ENCODE results near the gene PCDHGA12. TPM values are rescaled to one million over a fixed set of nuclear protein-coding genes. Genes with fewer than 3 reads are reported as not detected.
A peak's percentile ranks its signal among the peaks of the same experiment; 100 is the strongest.
"Not testable (repeated sequence)": the region's sequence is repeated elsewhere in the genome, so short reads cannot be mapped to it uniquely, and the experiment has no call there.

The PCDHGA12 gene
- total and polyA plus RNA-seq, 2 donors (not counting 1 experiment from before 2014, with no cell fraction given), result 11.9 to 13.7 TPM

DNA sequence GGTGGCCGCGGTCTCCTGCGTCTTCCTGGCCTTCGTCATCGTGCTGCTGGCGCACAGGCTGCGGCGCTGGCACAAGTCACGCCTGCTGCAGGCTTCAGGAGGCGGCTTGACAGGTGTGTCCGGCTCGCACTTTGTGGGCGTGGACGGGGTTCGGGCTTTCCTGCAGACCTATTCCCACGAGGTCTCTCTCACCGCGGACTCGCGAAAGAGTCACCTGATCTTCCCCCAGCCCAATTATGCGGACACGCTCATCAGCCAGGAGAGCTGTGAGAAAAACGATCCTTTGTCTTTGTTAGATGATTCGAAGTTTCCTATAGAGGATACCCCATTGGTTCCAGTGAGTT is 15.1 kb upstream of the PCDHGA12 start:
- not testable (repeated sequence) for H3K9me3 ChIP-seq (ENCODE audit: control insufficient read depth, insufficient read depth, low read depth, low read length); H3K4me1 ChIP-seq (ENCODE audit: control insufficient read depth, extremely low read depth, insufficient read depth, low read length); H3K9ac ChIP-seq (ENCODE audit: insufficient read depth, low read length); H3K79me2 ChIP-seq (ENCODE audit: control insufficient read depth, insufficient read depth, low read length); H3K4me2 ChIP-seq (ENCODE audit: extremely low read depth, insufficient read depth, low read length); H2AFZ ChIP-seq (ENCODE audit: low read length); H3K27ac ChIP-seq (ENCODE audit: insufficient read depth, low read length); DNase-seq (ENCODE audit: low read depth in 2 of 2); H4K20me1 ChIP-seq (ENCODE audit: control insufficient read depth, extremely low read depth, insufficient read depth, low read length); H3K4me3 ChIP-seq (replicated peaks in 1 of 4; ENCODE audit: control extremely low read depth in 1 of 4, insufficient read depth in 1 of 4, low read depth in 3 of 4, low read length in 4 of 4); H3K36me3 ChIP-seq (ENCODE audit: control insufficient read depth, insufficient read depth, low read length); H3K27me3 ChIP-seq (ENCODE audit: control insufficient read depth, insufficient read depth, low read length)

DNA sequence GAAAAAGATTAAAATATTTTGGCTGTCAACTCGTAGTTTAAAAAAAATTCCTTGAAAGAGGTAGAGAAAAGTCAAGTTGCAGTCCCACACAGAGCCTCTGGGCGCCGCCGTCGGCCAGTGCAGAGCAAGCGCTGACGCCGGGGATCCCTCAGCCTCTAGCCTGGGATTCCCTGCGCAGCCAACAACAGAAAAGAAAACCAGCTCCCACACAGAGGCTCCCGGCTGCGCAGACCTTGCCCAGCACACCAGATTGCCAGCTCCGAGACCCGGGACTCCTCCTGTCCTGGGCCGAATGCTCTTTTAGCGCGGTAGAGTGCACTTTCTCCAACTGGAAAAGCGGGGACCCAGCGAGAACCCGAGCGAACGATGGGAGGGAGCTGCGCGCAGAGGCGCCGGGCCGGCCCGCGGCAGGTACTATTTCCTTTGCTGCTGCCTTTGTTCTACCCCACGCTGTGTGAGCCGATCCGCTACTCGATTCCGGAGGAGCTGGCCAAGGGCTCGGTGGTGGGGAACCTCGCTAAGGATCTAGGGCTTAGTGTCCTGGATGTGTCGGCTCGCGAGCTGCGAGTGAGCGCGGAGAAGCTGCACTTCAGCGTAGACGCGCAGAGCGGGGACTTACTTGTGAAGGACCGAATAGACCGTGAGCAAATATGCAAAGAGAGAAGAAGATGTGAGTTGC is 12.7 kb upstream of the PCDHGA12 start, which contains the start of gene PCDHGB7:
PCDHGB7 (plus strand) TSS at position 184 of the 679 bp plus-strand sequence; CDS start at position 367, 183 bp downstream.
- not testable (repeated sequence) for H3K36me3 ChIP-seq (ENCODE audit: control insufficient read depth, insufficient read depth, low read length); H4K20me1 ChIP-seq (ENCODE audit: control insufficient read depth, extremely low read depth, insufficient read depth, low read length); H2AFZ ChIP-seq (ENCODE audit: low read length); H3K4me1 ChIP-seq (ENCODE audit: control insufficient read depth, extremely low read depth, insufficient read depth, low read length); H3K27me3 ChIP-seq (ENCODE audit: control insufficient read depth, insufficient read depth, low read length); H3K79me2 ChIP-seq (ENCODE audit: control insufficient read depth, insufficient read depth, low read length); H3K9me3 ChIP-seq (ENCODE audit: control insufficient read depth, insufficient read depth, low read depth, low read length)
- H3K27ac ChIP-seq (ENCODE audit: insufficient read depth, low read length), result peak within 1 kb of the TSS; percentile 6
- H3K4me3 ChIP-seq (replicated peaks in 1 of 4; ENCODE audit: control extremely low read depth in 1 of 4, insufficient read depth in 1 of 4, low read depth in 3 of 4, low read length in 4 of 4), result peak within 1 kb of the TSS; percentile 32 to 60 (median 50)
- TF ChIP-seq, protein P1, sequence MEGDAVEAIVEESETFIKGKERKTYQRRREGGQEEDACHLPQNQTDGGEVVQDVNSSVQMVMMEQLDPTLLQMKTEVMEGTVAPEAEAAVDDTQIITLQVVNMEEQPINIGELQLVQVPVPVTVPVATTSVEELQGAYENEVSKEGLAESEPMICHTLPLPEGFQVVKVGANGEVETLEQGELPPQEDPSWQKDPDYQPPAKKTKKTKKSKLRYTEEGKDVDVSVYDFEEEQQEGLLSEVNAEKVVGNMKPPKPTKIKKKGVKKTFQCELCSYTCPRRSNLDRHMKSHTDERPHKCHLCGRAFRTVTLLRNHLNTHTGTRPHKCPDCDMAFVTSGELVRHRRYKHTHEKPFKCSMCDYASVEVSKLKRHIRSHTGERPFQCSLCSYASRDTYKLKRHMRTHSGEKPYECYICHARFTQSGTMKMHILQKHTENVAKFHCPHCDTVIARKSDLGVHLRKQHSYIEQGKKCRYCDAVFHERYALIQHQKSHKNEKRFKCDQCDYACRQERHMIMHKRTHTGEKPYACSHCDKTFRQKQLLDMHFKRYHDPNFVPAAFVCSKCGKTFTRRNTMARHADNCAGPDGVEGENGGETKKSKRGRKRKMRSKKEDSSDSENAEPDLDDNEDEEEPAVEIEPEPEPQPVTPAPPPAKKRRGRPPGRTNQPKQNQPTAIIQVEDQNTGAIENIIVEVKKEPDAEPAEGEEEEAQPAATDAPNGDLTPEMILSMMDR (conservative IDR thresholded peaks at IDR 0.05 in 1 of 2, IDR thresholded peaks at IDR 0.05 in 1 of 2; ENCODE audit: low read depth in 1 of 2, low read length in 2 of 2), result peak; percentile 79
- peak within 1 kb of the TSS; percentile 20 for H3K9ac ChIP-seq (ENCODE audit: insufficient read depth, low read length)
- DNase-seq (ENCODE audit: low read depth in 2 of 2), result peak; percentile 73 to 85
- peak within 1 kb of the TSS; percentile 60 for H3K4me2 ChIP-seq (ENCODE audit: extremely low read depth, insufficient read depth, low read length)

DNA sequence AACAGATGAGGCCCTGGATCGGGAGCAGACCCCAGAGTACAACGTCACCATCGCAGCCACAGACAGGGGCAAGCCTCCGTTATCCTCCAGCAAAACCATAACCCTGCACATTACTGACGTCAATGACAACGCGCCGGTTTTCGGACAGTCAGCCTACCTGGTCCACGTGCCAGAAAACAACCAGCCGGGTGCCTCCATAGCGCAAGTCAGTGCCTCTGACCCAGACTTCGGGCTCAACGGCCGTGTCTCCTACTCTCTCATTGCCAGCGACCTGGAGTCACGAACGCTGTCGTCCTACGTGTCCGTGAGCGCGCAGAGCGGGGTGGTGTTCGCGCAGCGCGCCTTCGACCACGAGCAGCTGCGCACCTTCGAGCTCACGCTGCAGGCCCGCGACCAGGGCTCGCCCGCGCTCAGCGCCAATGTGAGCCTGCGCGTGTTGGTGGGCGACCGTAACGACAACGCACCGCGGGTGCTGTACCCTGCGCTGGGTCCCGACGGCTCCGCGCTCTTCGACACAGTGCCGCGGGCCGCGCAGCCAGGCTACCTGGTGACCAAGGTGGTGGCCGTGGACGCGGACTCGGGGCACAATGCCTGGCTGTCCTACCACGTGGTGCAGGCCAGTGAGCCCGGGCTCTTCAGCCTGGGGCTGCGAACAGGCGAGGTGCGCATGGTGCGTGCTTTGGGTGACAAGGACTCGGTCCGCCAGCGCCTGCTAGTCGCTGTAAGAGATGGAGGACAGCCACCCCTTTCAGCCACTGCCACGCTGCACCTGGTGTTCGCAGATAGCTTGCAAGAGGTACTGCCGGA is 11.0 kb upstream of the PCDHGA12 start:
- no peak overlapping the region for H3K9ac ChIP-seq (ENCODE audit: insufficient read depth, low read length)
- no peak for DNase-seq (ENCODE audit: low read depth in 2 of 2)
- H2AFZ ChIP-seq (ENCODE audit: low read length), result no peak overlapping the region
- no peaks in the 10 kb centered on the region for H3K27me3 ChIP-seq (ENCODE audit: control insufficient read depth, insufficient read depth, low read length)
- H3K4me2 ChIP-seq (ENCODE audit: extremely low read depth, insufficient read depth, low read length), result peak overlapping the region; percentile 0
- TF ChIP-seq EZH2 (IDR thresholded peaks at IDR 0.05; ENCODE audit: low read length, missing control alignments), result no peak
- TF ChIP-seq, protein P1 (conservative IDR thresholded peaks at IDR 0.05 in 1 of 2, IDR thresholded peaks at IDR 0.05 in 1 of 2; ENCODE audit: low read depth in 1 of 2, low read length in 2 of 2), result no peak
- no peaks in the 10 kb centered on the region for H3K4me1 ChIP-seq (ENCODE audit: control insufficient read depth, extremely low read depth, insufficient read depth, low read length)
- H3K36me3 ChIP-seq (ENCODE audit: control insufficient read depth, insufficient read depth, low read length), result peaks cover 2% of the 10 kb centered on the region
- H4K20me1 ChIP-seq (ENCODE audit: control insufficient read depth, extremely low read depth, insufficient read depth, low read length), result no peaks in the 10 kb centered on the region
- H3K79me2 ChIP-seq (ENCODE audit: control insufficient read depth, insufficient read depth, low read length), result no peaks in the 10 kb centered on the region
- H3K9me3 ChIP-seq (ENCODE audit: control insufficient read depth, insufficient read depth, low read depth, low read length), result peaks cover 11% of the 10 kb centered on the region
- no peak overlapping the region for H3K27ac ChIP-seq (ENCODE audit: insufficient read depth, low read length)
- no peak overlapping the region for H3K4me3 ChIP-seq (replicated peaks in 1 of 4; ENCODE audit: control extremely low read depth in 1 of 4, insufficient read depth in 1 of 4, low read depth in 3 of 4, low read length in 4 of 4)

All from fibroblast of lung (primary cell).